A673 (cell line): ENCODE measurements around the gene MINDY3. TPM values are rescaled to one million over a fixed set of nuclear protein-coding genes. Genes with fewer than 3 reads are reported as not detected.
A peak's percentile ranks its signal among the peaks of the same experiment; 100 is the strongest.

Experiments
- BruUV-seq: library from RNA; stranded (reverse); fragments of 400-500 nt; replicated peaks from 2 replicates; lab custom pipeline; 2021; lab: Mats Ljungman, UMichigan
- CTCF ChIA-PET: fragments of 300-600 bp; sonication (Branson Sonifier 250); formaldehyde crosslinking; loops from one replicate; lab custom pipeline; 2022; ENCODE audit warnings: antibody characterized with exemption; lab: Charles Lee
- POLR2A ChIA-PET: fragments of 300-600 bp; sonication (Branson Sonifier 250); formaldehyde crosslinking; loops from one replicate; lab custom pipeline; 2022; ENCODE audit warnings: antibody characterized with exemption; ENCODE audit not compliant: low non-redundant PET; lab: Charles Lee
- DNase-seq: peaks from one replicate; pipeline ENCODE4 v3.0.0-alpha.2; 2015; ENCODE audit warnings: low spot score
- H3K27ac ChIP-seq: fragments of 200-600 bp; sonication (generic); 2 replicates; pipeline ENCODE4 v1.5.1; 2016; ENCODE audit warnings: mixed run types, low read depth, mild to moderate bottlenecking, mixed read lengths, antibody characterized with exemption, low read length; ENCODE audit not compliant: poor library complexity, severe bottlenecking
- H3K27me3 ChIP-seq: fragments of 200-600 bp; sonication (generic); replicated peaks from 2 replicates; pipeline ENCODE4 v1.6.1; 2017; ENCODE audit warnings: mixed run types, low read depth, mild to moderate bottlenecking, mixed read lengths, antibody characterized with exemption, low read length; ENCODE audit not compliant: insufficient read depth, poor library complexity
- H3K36me3 ChIP-seq: fragments of 200-600 bp; sonication (generic); 2 replicates; pipeline ENCODE4 v1.6.1; 2016; ENCODE audit warnings: mixed run types, mild to moderate bottlenecking, mixed read lengths, antibody characterized with exemption, low read length; ENCODE audit not compliant: insufficient read depth, poor library complexity, severe bottlenecking
- H3K4me1 ChIP-seq: fragments of 200-600 bp; sonication (generic); 2 replicates; pipeline ENCODE4 v1.6.1; 2017; ENCODE audit warnings: mixed run types, mild to moderate bottlenecking, mixed read lengths, antibody characterized with exemption, low read length; ENCODE audit not compliant: insufficient read depth, poor library complexity, severe bottlenecking
- H3K4me3 ChIP-seq: fragments of 200-600 bp; sonication (generic); 2 replicates; pipeline ENCODE4 v1.5.1; 2016; ENCODE audit warnings: low read depth, mixed run types, mild to moderate bottlenecking, mixed read lengths, low read length; ENCODE audit not compliant: poor library complexity, severe bottlenecking
- H3K9me3 ChIP-seq: fragments of 200-600 bp; sonication (generic); 2 replicates; pipeline ENCODE4 v1.6.1; 2016; ENCODE audit warnings: mixed run types, low read depth, mild to moderate bottlenecking, mixed read lengths, antibody characterized with exemption, low read length; ENCODE audit not compliant: poor library complexity, severe bottlenecking
- EZH2 ChIP-seq: fragments of 200-600 bp; sonication (generic); IDR thresholded peaks from 2 replicates; pipeline ENCODE4 v1.6.1; 2017; ENCODE audit warnings: borderline replicate concordance, low read depth, mild to moderate bottlenecking, mixed read lengths, antibody characterized with exemption, low read length; ENCODE audit not compliant: poor library complexity, severe bottlenecking
- intact Hi-C: fragments of 100-400 bp; cut with micrococcal nuclease; formaldehyde crosslinking; loops from one replicate; pipeline ENCODE4 v1.10.0; 2022; ENCODE audit not compliant: unreplicated experiment
- total RNA-seq: library from RNA; stranded (reverse); gene quantifications from 2 replicates; pipeline ENCODE4 v1.2.3, GENCODE V29; 2021
- TF ChIP-seq, protein P1 (sequence below): fragments of 300-800, 200-600 bp; sonication (generic); conservative IDR thresholded peaks from 2 replicates; pipeline ENCODE4 v1.5.1; 2017; ENCODE audit warnings: low read depth, mild to moderate bottlenecking, antibody characterized with exemption, low read length, moderate library complexity, mixed read lengths

Gene MINDY3
- total RNA-seq, 1 experiment from 2014 or later = 14.6 TPM

DNA sequence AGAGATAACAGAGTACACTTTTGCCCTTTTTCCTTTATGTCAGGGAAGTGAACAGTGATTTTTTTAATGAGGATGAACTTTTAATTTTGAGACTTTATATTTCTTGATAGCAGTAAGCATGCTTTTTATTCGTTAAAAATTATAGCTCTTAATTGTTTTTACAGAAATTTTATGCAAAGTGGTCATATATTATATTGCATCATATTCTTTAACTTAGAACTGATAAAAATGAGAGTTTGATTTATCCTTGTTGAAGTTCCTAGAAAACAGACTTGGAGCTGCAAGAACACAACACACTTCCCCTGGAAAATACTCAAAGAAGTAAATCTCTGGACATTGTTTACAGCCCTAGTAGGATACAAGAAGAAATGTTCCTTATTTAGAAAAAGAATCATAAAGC is 21.2 kb upstream of the MINDY3 start:
- BruUV-seq = no TSS peak
- Histone ChIP-seq H3K36me3 (no peaks in the 10 kb centered on the region), H3K27ac (no peak overlapping the region), H3K27me3 (peaks cover 82% of the 10 kb centered on the region), H3K4me1 (peaks cover 12% of the 10 kb centered on the region), H3K9me3 (no peaks in the 10 kb centered on the region), H3K4me3 (no peak overlapping the region)
- DNase-seq = no peak
- ChIA-PET CTCF (no interaction called here), POLR2A (no interaction called here)
- no peak for TF ChIP-seq EZH2
- TF ChIP-seq, protein P1, sequence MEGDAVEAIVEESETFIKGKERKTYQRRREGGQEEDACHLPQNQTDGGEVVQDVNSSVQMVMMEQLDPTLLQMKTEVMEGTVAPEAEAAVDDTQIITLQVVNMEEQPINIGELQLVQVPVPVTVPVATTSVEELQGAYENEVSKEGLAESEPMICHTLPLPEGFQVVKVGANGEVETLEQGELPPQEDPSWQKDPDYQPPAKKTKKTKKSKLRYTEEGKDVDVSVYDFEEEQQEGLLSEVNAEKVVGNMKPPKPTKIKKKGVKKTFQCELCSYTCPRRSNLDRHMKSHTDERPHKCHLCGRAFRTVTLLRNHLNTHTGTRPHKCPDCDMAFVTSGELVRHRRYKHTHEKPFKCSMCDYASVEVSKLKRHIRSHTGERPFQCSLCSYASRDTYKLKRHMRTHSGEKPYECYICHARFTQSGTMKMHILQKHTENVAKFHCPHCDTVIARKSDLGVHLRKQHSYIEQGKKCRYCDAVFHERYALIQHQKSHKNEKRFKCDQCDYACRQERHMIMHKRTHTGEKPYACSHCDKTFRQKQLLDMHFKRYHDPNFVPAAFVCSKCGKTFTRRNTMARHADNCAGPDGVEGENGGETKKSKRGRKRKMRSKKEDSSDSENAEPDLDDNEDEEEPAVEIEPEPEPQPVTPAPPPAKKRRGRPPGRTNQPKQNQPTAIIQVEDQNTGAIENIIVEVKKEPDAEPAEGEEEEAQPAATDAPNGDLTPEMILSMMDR = no peak
- intact Hi-C loops = loop anchor here (10.0 kb wide), 1 partner anchor 923 kb away; no protein-coding TSS in a partner anchor

DNA sequence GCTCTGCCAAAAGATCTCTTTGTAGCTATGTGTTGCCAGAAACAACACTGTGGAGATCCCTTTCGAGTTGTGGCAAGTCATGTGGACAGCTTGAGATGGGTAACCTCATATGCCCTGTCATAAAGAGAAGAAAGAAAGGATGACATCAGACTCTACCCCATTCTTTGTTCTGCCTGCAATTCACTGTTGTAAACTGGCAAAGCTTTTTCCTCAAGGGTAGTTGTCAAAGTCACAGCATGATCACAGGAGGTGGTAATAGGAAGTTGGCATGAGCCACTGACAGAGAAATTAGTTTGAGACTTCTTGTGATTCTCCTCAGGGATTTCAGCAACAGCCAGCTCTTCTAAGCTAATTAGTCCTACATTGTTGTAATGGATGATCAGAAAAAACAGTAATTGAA is 19.4 kb upstream of the MINDY3 start:
- ChIA-PET CTCF (interaction anchor here (0.6 to 0.7 kb wide), 2 partner anchors 12 to 933 kb away, joined by 3 to 5 read pairs; no protein-coding TSS in a partner anchor), POLR2A (no interaction called here)
- H3K27ac ChIP-seq = no peak overlapping the region
- peaks cover 73% of the 10 kb centered on the region for H3K27me3 ChIP-seq
- H3K9me3 ChIP-seq = no peaks in the 10 kb centered on the region
- H3K36me3 ChIP-seq = no peaks in the 10 kb centered on the region
- DNase-seq = peak; percentile 94
- H3K4me3 ChIP-seq = no peak overlapping the region
- intact Hi-C loops = loop anchor here (10.0 kb wide), 1 partner anchor 925 kb away; no protein-coding TSS in a partner anchor
- no TSS peak for BruUV-seq
- peaks cover 12% of the 10 kb centered on the region for H3K4me1 ChIP-seq
- TF ChIP-seq, protein P1 = no peak
- TF ChIP-seq EZH2 = no peak

DNA sequence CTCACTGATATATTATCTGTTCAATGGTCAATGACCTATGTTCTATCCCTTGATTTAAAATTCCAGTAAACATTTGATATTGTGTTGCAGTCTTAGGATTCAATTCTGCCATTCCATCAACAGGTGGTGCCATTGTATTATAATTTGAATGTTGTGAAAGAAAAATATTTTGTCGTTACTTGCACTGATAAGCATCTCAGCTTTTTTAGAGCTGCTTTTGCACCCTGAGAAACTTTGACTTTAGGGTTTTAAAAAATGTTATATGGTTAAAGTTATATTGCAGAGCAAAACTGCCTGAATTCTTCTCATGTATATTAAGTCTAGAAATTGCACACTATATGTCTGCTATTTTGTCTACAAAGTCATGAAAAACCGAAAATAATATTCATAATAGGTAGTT is 18.8 kb upstream of the MINDY3 start:
- no peak overlapping the region for H3K27ac ChIP-seq
- no TSS peak for BruUV-seq
- DNase-seq = peak; percentile 71
- peaks cover 12% of the 10 kb centered on the region for H3K4me1 ChIP-seq
- intact Hi-C loops = no loop called here
- ChIA-PET POLR2A (no interaction called here), CTCF (interaction anchor here (0.6 to 0.7 kb wide), 2 partner anchors 12 to 934 kb away, joined by 3 to 5 read pairs; no protein-coding TSS in a partner anchor)
- H3K4me3 ChIP-seq = no peak overlapping the region
- H3K27me3 ChIP-seq = peaks cover 67% of the 10 kb centered on the region
- TF ChIP-seq, protein P1 = peak; percentile 70
- TF ChIP-seq EZH2 = no peak
- no peaks in the 10 kb centered on the region for H3K9me3 ChIP-seq
- H3K36me3 ChIP-seq = no peaks in the 10 kb centered on the region
